Activated CD8-positive, alpha-beta T cell treated with anti-CD3 and anti-CD28 coated beads for 36 hours (primary cell): ENCODE measurements around the gene TMIGD2. TPM values are rescaled to one million over a fixed set of nuclear protein-coding genes. Genes with fewer than 3 reads are reported as not detected.
A peak's percentile ranks its signal among the peaks of the same experiment; 100 is the strongest.

Experiments used
- ATAC-seq: fragments of 200-7000 bp; cut with Tn5 transposase; one replicate; pipeline ENCODE4 v1.10.0; 2021; ENCODE audit warnings: mild to moderate bottlenecking, moderate library complexity
- CTCF ChIA-PET: fragments of 350-600 bp; sonication (Branson Sonifier 250); formaldehyde crosslinking; loops from one replicate; lab custom pipeline; 2021; ENCODE audit warnings: antibody characterized with exemption; lab: Charles Lee
- POLR2A ChIA-PET: fragments of 350-600 bp; sonication (Branson Sonifier 250); formaldehyde crosslinking; loops from one replicate; lab custom pipeline; 2021; ENCODE audit warnings: antibody characterized with exemption; lab: Charles Lee
- DNase-seq: peaks from one replicate; pipeline ENCODE4 v3.0.0-alpha.2; 2020
- H3K27ac Mint-ChIP-seq: one replicate; pipeline ENCODE4 v1.8.0; 2021; ENCODE audit warnings: mild to moderate bottlenecking, mixed read lengths
- H3K27me3 Mint-ChIP-seq: one replicate; pipeline ENCODE4 v1.8.0; 2021; ENCODE audit warnings: mixed read lengths
- H3K36me3 Mint-ChIP-seq: one replicate; pipeline ENCODE4 v1.8.0; 2021; ENCODE audit warnings: low read depth, mixed read lengths
- H3K4me1 Mint-ChIP-seq: one replicate; pipeline ENCODE4 v1.8.0; 2021; ENCODE audit warnings: low read depth, mixed read lengths
- H3K4me3 Mint-ChIP-seq: one replicate; pipeline ENCODE4 v1.8.0; 2021; ENCODE audit warnings: mild to moderate bottlenecking, moderate library complexity, mixed read lengths
- H3K9me3 Mint-ChIP-seq: one replicate; pipeline ENCODE4 v1.8.0; 2021; ENCODE audit warnings: mixed read lengths
- intact Hi-C: fragments of 100-400 bp; cut with micrococcal nuclease; formaldehyde crosslinking; loops from one replicate; pipeline ENCODE4 v1.10.0; 2022
- total RNA-seq, 2 experiments: library from RNA; stranded (reverse); gene quantifications; one replicate each; pipeline ENCODE4 v1.2.3, GENCODE V29; 2021
- TF ChIP-seq, protein P1 (sequence below): fragments of 200-600 bp; IDR thresholded peaks from one replicate; pipeline ENCODE4 v1.8.0; 2022; ENCODE audit warnings: antibody characterized with exemption, mild to moderate bottlenecking

TMIGD2 gene
- total RNA-seq, 2 experiments from 2014 or later, result 13.6 to 14.8 TPM

DNA sequence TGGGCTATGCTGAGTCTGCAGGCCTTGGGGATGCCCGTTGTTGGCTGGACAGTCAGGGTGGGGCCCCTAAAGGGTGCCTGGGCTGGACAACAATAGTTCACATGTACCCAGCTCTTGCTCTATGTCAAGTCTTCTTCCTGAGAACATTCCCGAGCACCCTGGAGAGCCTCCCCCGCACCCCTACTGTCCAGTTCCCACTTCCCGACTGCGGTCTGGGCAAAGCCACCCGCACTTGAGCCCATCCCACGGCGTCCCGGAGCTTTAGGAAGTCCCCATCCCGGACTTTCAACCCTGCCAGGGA lies 40.1 kb upstream of the TMIGD2 start:
- Mint-ChIP-seq H3K4me3 (peak overlapping the region; percentile 93), H3K9me3 (no peaks in the 10 kb centered on the region), H3K27ac (peak overlapping the region; percentile 94), H3K36me3 (peaks cover 4% of the 10 kb centered on the region), H3K27me3 (no peaks in the 10 kb centered on the region), H3K4me1 (peaks cover 23% of the 10 kb centered on the region)
- TF ChIP-seq, protein P1, sequence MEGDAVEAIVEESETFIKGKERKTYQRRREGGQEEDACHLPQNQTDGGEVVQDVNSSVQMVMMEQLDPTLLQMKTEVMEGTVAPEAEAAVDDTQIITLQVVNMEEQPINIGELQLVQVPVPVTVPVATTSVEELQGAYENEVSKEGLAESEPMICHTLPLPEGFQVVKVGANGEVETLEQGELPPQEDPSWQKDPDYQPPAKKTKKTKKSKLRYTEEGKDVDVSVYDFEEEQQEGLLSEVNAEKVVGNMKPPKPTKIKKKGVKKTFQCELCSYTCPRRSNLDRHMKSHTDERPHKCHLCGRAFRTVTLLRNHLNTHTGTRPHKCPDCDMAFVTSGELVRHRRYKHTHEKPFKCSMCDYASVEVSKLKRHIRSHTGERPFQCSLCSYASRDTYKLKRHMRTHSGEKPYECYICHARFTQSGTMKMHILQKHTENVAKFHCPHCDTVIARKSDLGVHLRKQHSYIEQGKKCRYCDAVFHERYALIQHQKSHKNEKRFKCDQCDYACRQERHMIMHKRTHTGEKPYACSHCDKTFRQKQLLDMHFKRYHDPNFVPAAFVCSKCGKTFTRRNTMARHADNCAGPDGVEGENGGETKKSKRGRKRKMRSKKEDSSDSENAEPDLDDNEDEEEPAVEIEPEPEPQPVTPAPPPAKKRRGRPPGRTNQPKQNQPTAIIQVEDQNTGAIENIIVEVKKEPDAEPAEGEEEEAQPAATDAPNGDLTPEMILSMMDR, result no peak
- ATAC-seq (no peak), DNase-seq (no peak)
- ChIA-PET CTCF (interaction anchor here (0.7 to 3.5 kb wide), 16 partner anchors 10 to 296 kb away, joined by 3 to 38 read pairs (median 4); partner anchors contain the start of genes SH3GL1, TMIGD2 and YJU2), POLR2A (interaction anchor here (0.7 to 3.0 kb wide), 7 partner anchors 10 to 60 kb away, joined by 3 to 17 read pairs (median 4); partner anchors contain the start of genes CHAF1A and TMIGD2)
- intact Hi-C loops, result no loop called here

DNA sequence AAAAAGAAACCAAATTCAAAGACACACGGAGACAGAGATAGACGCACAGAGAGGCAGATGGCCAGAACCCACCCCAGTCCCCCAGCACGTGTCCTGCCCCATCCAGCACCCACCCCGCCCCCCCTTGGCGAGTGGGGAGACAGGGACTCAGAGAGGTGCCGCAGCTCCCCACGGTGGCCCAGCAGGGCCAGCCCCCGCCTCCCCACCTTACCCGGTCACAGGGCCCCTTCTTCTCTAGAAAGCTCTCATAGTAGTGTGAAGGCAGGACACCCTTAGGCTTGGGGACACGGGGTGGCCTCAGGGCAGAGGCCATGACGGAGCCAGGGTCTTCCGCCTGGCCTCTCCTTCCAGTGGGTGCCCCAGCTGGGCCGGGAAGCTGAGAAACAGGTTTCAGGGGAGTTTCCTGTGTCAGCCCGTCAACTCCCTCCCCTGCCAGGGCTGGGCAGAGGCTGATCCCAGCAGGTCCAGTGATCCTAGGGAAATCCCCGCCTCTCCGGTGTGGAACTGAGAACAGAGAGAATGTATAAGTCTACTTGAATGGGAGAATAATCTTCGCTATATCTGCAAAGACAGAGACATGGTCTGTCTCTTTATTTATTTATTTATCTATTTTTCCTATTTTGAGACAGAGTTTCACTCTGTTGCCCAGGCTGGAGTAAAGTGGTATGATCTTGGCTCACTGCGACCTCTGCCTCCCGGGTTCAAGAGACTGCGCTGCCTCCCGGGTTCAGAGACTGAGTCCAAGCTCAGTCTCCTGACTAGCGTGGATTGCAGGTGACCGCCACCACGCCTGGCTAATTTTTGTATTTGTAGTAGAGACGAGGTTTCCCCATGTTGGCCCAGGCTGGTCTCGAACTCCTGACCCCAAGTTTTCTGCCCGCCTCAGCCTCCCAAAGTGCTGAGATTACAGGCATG lies 36.5 kb upstream of the TMIGD2 start, which contains the start of gene STAP2:
Gene STAP2 (minus strand): TSS at position 387 of the 915 bp plus-strand sequence. CDS start 74 bp downstream, at position 313.
- TF ChIP-seq, protein P1, result no peak
- POLR2A ChIA-PET, result interaction anchor here (0.7 to 2.1 kb wide), 4 partner anchors 8 to 576 kb away, joined by 3 to 10 read pairs (median 4); partner anchors contain the start of gene MRPL54
- H3K4me1 Mint-ChIP-seq, result peaks cover 15% of the 10 kb centered on the region

DNA sequence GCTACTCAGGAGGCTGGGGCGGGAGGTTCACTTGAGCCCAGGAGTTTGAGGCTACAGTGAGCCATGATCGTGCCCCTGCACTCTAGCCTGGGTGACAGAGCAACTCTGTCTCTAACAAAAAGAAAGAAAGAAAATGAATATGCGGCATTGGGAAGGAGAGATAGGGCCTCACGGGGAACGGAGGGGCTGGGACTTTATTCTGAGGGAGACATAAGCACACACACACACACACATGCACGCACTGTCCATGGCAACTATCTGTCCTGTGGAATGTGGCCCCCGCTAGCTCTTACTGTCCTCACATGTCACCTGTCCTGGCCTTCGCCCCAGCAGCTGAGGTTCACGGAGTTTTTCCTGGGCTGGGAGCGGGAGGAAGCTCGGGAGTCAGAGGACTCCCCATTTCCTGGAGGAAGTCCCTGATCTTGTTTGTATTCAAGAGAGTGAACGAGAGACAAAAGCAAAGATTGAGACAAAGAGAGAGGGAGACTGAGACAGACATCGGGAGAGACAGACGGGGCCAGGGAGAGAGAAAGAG lies 35.8 kb upstream of the TMIGD2 start:
- no peak for DNase-seq
- Mint-ChIP-seq H3K4me1 (peaks cover 15% of the 10 kb centered on the region), H3K9me3 (peaks cover 5% of the 10 kb centered on the region), H3K4me3 (peak overlapping the region; percentile 79), H3K36me3 (peaks cover 19% of the 10 kb centered on the region), H3K27me3 (no peaks in the 10 kb centered on the region), H3K27ac (peak overlapping the region; percentile 84)
- ChIA-PET POLR2A (interaction anchor here (0.7 to 1.6 kb wide), 6 partner anchors 8 to 576 kb away, joined by 3 to 4 read pairs (median 3); partner anchors contain the start of gene MRPL54), CTCF (interaction anchor here (0.7 to 3.6 kb wide), 3 partner anchors 15 to 71 kb away, joined by 3 to 14 read pairs (median 11); no protein-coding TSS in a partner anchor)
- TF ChIP-seq, protein P1, result no peak
- no peak for ATAC-seq
- intact Hi-C loops, result no loop called here

More for the DNA sequence above, 36.5 kb upstream of the TMIGD2 start, which contains the start of gene STAP2:
- ATAC-seq (no peak), DNase-seq (peak; percentile 63)
- Mint-ChIP-seq H3K27ac (peak within 1 kb of the TSS; percentile 84), H3K27me3 (no peaks in the 10 kb centered on the region), H3K36me3 (peaks cover 19% of the 10 kb centered on the region), H3K4me3 (peak within 1 kb of the TSS; percentile 79), H3K9me3 (peaks cover 5% of the 10 kb centered on the region)
- CTCF ChIA-PET, result interaction anchor here (0.7 to 3.6 kb wide), 3 partner anchors 14 to 72 kb away, joined by 3 to 14 read pairs (median 11); no protein-coding TSS in a partner anchor
- intact Hi-C loops, result no loop called here

DNA sequence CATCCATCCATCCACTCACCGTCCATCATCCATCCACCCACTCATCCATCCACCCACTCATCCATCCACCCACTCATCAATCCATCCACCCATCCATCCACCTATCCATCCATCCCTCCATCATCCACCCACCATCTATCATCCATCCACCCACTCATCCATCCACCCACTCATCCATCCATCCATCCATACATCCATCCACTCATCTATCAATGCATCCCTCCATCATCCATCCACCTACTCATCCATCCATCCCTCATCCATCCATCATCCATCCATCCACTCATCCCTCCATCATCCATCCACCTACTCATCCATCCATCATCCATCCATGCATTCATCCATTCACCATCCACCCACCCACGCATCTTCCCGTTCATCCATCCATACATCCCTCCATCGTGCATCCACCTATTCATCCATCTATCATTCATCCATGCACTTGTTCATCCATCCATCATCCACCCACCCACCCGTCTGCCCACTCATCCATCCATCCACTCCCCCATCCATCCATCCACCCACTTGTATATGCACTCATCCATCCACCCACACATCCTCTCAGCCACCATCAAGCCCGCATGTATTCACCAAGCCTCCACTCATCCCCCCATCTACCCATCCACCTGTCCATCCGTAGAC lies 32.9 kb upstream of the TMIGD2 start:
- H3K9me3 Mint-ChIP-seq, result peaks cover 5% of the 10 kb centered on the region
- peaks cover 12% of the 10 kb centered on the region for H3K4me1 Mint-ChIP-seq
- ChIA-PET POLR2A (interaction anchor here (1.0 to 1.3 kb wide), 2 partner anchors 11 to 27 kb away, joined by 3 read pairs; no protein-coding TSS in a partner anchor), CTCF (no interaction called here)
- no peaks in the 10 kb centered on the region for H3K27me3 Mint-ChIP-seq
- H3K27ac Mint-ChIP-seq, result no peak overlapping the region
- no peak overlapping the region for H3K4me3 Mint-ChIP-seq
- TF ChIP-seq, protein P1, result no peak
- ATAC-seq, result no peak
- peaks cover 20% of the 10 kb centered on the region for H3K36me3 Mint-ChIP-seq
- DNase-seq, result no peak
- intact Hi-C loops, result no loop called here
